Liver (tissue), 9 donors: Measurements from ENCODE around the gene RASAL1. TPM values are rescaled to one million over a fixed set of nuclear protein-coding genes. Genes with fewer than 3 reads are reported as not detected.
"Not testable (repeated sequence)": the region's sequence is repeated elsewhere in the genome, so short reads cannot be mapped to it uniquely, and the experiment has no call there.

Experiments used
- DNase-seq: peaks from one replicate; pipeline ENCODE4 v3.0.0-alpha.2; 2017; ENCODE audit warnings: low spot score
- H3K27ac ChIP-seq, 2 donors: one replicate each; pipeline ENCODE4 v1.7.0; 2013; ENCODE audit warnings: inconsistent platforms in 2 of 2, low read length in 2 of 2, control low read depth in 1 of 2, low read depth in 1 of 2, mild to moderate bottlenecking in 1 of 2
- H3K27me3 ChIP-seq, 4 donors: one replicate each; pipeline versions ENCODE4 v1.6.1 to v1.7.0; 2013; ENCODE audit warnings: low read length in 3 of 4, inconsistent platforms in 1 of 4, mild to moderate bottlenecking in 1 of 4, moderate library complexity in 1 of 4; ENCODE audit not compliant: control insufficient read depth in 4 of 4, insufficient read depth in 4 of 4
- H3K36me3 ChIP-seq, 4 donors: one replicate each; pipeline versions ENCODE4 v1.6.1 to v1.7.0; 2013; ENCODE audit warnings: low read length in 3 of 4, mild to moderate bottlenecking in 3 of 4, low read depth in 1 of 4, moderate library complexity in 1 of 4; ENCODE audit not compliant: control insufficient read depth in 4 of 4, insufficient read depth in 3 of 4
- H3K4me1 ChIP-seq, 4 donors: one replicate each; pipeline versions ENCODE4 v1.6.1 to v1.7.0; 2013; ENCODE audit warnings: low read length in 3 of 4, mild to moderate bottlenecking in 3 of 4, moderate library complexity in 1 of 4; ENCODE audit not compliant: control insufficient read depth in 4 of 4, insufficient read depth in 4 of 4
- H3K4me3 ChIP-seq, 3 donors: one replicate each; pipeline versions ENCODE4 v1.6.1 to v1.7.0; 2013; ENCODE audit warnings: low read length in 3 of 3, control low read depth in 1 of 3, low read depth in 1 of 3, mild to moderate bottlenecking in 1 of 3
- H3K9ac ChIP-seq, 2 donors: one replicate each; pipeline ENCODE4 v1.7.0; 2013; ENCODE audit warnings: low read length in 2 of 2, mild to moderate bottlenecking in 2 of 2, moderate library complexity in 2 of 2, control low read depth in 1 of 2, low read depth in 1 of 2
- H3K9me3 ChIP-seq, 4 donors: one replicate each; pipeline versions ENCODE4 v1.6.1 to v1.7.0; 2013; ENCODE audit warnings: low read length in 3 of 4; ENCODE audit not compliant: control insufficient read depth in 4 of 4
- FOXA1 ChIP-seq: IDR thresholded peaks from 2 replicates; pipeline ENCODE4 v1.6.1; 2016; ENCODE audit warnings: antibody characterized with exemption
- FOXA2 ChIP-seq: IDR thresholded peaks from 2 replicates; pipeline ENCODE4 v1.6.1; 2016; ENCODE audit warnings: antibody characterized with exemption
- GABPA ChIP-seq, 2 donors: IDR thresholded peaks in 1 of 2; conservative IDR thresholded peaks in 1 of 2; 2 replicates each; pipeline ENCODE4 v1.6.1; 2016; ENCODE audit warnings: antibody characterized with exemption in 2 of 2, mild to moderate bottlenecking in 1 of 2, moderate library complexity in 1 of 2
- HNF4A ChIP-seq, 2 donors: conservative IDR thresholded peaks; 2 replicates each; pipeline ENCODE4 v1.6.1; 2016; ENCODE audit warnings: antibody characterized with exemption in 2 of 2, mild to moderate bottlenecking in 2 of 2
- HNF4G ChIP-seq: IDR thresholded peaks from 2 replicates; pipeline ENCODE4 v1.6.1; 2016; ENCODE audit warnings: antibody characterized with exemption
- JUND ChIP-seq, 2 donors: IDR thresholded peaks; 2 replicates each; pipeline ENCODE4 v1.6.1; 2016; ENCODE audit warnings: antibody characterized with exemption in 2 of 2
- NR2F2 ChIP-seq: IDR thresholded peaks from 2 replicates; pipeline ENCODE4 v1.6.1; 2016; ENCODE audit warnings: antibody characterized with exemption
- RXRA ChIP-seq, 2 donors: IDR thresholded peaks; 2 replicates each; pipeline ENCODE4 v1.6.1; 2017 to 2018; ENCODE audit warnings: antibody characterized with exemption in 2 of 2, mild to moderate bottlenecking in 1 of 2
- SP1 ChIP-seq: IDR thresholded peaks from 2 replicates; pipeline ENCODE4 v1.6.1; 2018; ENCODE audit warnings: antibody characterized with exemption, mild to moderate bottlenecking
- TAF1 ChIP-seq: conservative IDR thresholded peaks from 2 replicates; pipeline ENCODE4 v1.6.1; 2016; ENCODE audit warnings: antibody characterized with exemption, mild to moderate bottlenecking
- YY1 ChIP-seq: IDR thresholded peaks from 2 replicates; pipeline ENCODE4 v1.6.1; 2016; ENCODE audit warnings: antibody characterized with exemption, mild to moderate bottlenecking
- WGBS: extraction: QIAGEN DNeasy Blood & Tissue Kit; methylation state at CpG from one replicate; pipeline ENCODE4 v1.1.7; 2013; 5-methylcytosine and 5-hydroxymethylcytosine counted together
- polyA plus RNA-seq, 2 donors: library from polyadenylated mRNA; stranded (reverse) in 1 of 2; unstranded in 1 of 2; fragments of 200-250 nt in 1 of 2; fragments of >200 nt in 1 of 2; fragmentation: Nextera tagmentation in 1 of 2; extraction: Ambion mirVana in 1 of 2; gene quantifications; one replicate each; pipeline versions ENCODE4 v1.2.1 to v1.2.3, GENCODE V29; 2013 to 2015
- total RNA-seq, 2 donors: library from RNA; depleted of rRNA; stranded (reverse); fragments of >200 nt; gene quantifications; one replicate each; pipeline ENCODE4 v1.2.3, GENCODE V29; 2014
- TF ChIP-seq, protein P1 (sequence below): IDR thresholded peaks from 2 replicates; pipeline ENCODE4 v1.6.1; 2016; ENCODE audit warnings: antibody characterized with exemption
- TF ChIP-seq, protein P2 (sequence below): IDR thresholded peaks from 2 replicates; pipeline ENCODE4 v1.6.1; 2016; ENCODE audit warnings: antibody characterized with exemption, mild to moderate bottlenecking
- TF ChIP-seq, protein P3 (sequence below): IDR thresholded peaks from 2 replicates; pipeline ENCODE4 v1.6.1; 2016; ENCODE audit warnings: antibody characterized with exemption
- donor health status: healthy.
- donor health status: healthy.
- donor health status: healthy.
- donor health status: healthy.
- donor health status: healthy.

The RASAL1 gene
- total and polyA plus RNA-seq, 4 donors = 0.20 to 0.33 (median 0.26) TPM

DNA sequence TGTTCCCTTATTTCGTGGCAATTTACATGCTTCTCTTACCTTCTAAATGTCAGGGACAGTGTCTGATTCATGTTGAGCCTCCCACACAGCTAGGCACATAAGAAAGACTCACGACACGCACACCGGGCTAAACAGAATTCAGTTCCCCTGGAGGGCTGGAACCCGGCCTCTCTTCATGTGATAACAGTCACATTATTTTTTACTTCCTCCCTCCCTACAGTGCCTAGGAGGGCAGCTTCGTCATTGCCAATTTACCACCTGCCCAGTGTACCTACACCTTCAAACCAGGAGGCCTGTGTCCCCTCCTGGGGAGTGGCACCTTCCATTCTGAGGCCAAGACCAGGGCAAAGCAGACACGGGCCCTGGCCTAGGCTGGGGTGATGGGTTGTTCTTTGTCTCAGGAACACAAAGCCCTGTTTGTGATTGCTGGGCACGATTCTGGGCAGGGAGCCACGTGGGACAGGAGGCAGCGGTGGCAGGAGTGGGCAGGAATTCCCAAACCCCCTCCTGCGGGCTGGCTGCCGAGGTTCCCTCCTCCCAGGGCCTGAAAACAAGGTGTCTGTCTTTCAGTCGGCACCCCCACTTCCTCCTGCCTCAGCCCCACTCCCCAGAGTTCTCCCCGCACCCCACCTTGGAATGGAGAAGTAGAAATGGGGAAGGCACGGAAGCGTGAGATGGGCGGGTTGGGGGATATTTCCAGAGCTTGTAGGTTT, 6.8 kb upstream of the RASAL1 start:
- no peaks in the 10 kb centered on the region for H3K36me3 ChIP-seq
- DNase-seq = no peak
- no peak overlapping the region for H3K4me3 ChIP-seq
- no peaks in the 10 kb centered on the region for H3K27me3 ChIP-seq
- no peaks in the 10 kb centered on the region for H3K9me3 ChIP-seq
- peak overlapping the region in 1 of 2 donors; percentile 60 for H3K27ac ChIP-seq
- no peaks in the 10 kb centered on the region for H3K4me1 ChIP-seq
- TF ChIP-seq HNF4G (no peak), RXRA (IDR thresholded peaks at IDR 0.05) (no peak), TAF1 (no peak), FOXA1 (no peak), YY1 (no peak), FOXA2 (no peak), SP1 (no peak), HNF4A (conservative IDR thresholded peaks at IDR 0.05) (no peak)
- TF ChIP-seq, protein P1, sequence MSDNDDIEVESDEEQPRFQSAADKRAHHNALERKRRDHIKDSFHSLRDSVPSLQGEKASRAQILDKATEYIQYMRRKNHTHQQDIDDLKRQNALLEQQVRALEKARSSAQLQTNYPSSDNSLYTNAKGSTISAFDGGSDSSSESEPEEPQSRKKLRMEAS = no peak
- TF ChIP-seq, protein P2, sequence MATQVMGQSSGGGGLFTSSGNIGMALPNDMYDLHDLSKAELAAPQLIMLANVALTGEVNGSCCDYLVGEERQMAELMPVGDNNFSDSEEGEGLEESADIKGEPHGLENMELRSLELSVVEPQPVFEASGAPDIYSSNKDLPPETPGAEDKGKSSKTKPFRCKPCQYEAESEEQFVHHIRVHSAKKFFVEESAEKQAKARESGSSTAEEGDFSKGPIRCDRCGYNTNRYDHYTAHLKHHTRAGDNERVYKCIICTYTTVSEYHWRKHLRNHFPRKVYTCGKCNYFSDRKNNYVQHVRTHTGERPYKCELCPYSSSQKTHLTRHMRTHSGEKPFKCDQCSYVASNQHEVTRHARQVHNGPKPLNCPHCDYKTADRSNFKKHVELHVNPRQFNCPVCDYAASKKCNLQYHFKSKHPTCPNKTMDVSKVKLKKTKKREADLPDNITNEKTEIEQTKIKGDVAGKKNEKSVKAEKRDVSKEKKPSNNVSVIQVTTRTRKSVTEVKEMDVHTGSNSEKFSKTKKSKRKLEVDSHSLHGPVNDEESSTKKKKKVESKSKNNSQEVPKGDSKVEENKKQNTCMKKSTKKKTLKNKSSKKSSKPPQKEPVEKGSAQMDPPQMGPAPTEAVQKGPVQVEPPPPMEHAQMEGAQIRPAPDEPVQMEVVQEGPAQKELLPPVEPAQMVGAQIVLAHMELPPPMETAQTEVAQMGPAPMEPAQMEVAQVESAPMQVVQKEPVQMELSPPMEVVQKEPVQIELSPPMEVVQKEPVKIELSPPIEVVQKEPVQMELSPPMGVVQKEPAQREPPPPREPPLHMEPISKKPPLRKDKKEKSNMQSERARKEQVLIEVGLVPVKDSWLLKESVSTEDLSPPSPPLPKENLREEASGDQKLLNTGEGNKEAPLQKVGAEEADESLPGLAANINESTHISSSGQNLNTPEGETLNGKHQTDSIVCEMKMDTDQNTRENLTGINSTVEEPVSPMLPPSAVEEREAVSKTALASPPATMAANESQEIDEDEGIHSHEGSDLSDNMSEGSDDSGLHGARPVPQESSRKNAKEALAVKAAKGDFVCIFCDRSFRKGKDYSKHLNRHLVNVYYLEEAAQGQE = no peak
- no peak overlapping the region for H3K9ac ChIP-seq
- WGBS = 66% methylated on average over 17 of the region's 17 CpGs

GRCh38 chr12:113141716-113142115, 6.2 kb upstream of the RASAL1 start:
- H3K4me1 ChIP-seq, H3K27me3 ChIP-seq, H3K9me3 ChIP-seq, H3K36me3 ChIP-seq, H3K9ac ChIP-seq, H3K27ac ChIP-seq, DNase-seq, H3K4me3 ChIP-seq: not testable (repeated sequence)
- WGBS = 73% methylated on average over 3 of the region's 3 CpGs

DNA sequence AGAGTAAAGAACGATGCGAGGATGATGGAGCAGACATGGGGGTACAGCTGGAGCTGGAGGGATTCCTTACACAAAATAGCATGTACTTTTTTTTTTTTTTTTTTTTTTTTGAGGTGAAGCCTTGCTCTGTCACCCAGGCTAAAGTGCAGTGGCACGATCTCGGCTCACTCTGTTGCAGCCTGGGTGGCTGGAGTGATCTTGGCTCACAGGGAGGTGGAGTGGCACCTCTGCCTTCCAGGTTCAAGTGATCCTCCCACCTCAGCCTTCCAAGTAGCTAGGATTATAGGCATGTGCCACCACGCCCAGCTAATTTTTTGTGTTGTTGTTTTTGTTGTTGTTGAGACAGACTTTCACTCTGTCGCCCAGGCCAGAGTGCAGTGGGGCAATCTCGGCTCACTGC, 5.1 kb upstream of the RASAL1 start:
- Histone ChIP-seq H3K9ac (no peak overlapping the region), H3K4me3 (no peak overlapping the region), H3K27me3 (peaks cover 0 to 3% (median 0%) of the 10 kb centered on the region in 4 donors), H3K27ac (no peak overlapping the region), H3K4me1 (peaks cover 0 to 4% (median 0%) of the 10 kb centered on the region in 4 donors), H3K9me3 (no peaks in the 10 kb centered on the region), H3K36me3 (no peaks in the 10 kb centered on the region)
- WGBS = 77% methylated on average over 7 of the region's 7 CpGs
- DNase-seq = no peak
- TF ChIP-seq RXRA (IDR thresholded peaks at IDR 0.05) (no peak), FOXA2 (no peak), GABPA (IDR thresholded peaks at IDR 0.05 in 1 of 2, conservative IDR thresholded peaks at IDR 0.05 in 1 of 2) (no peak), NR2F2 (no peak), JUND (IDR thresholded peaks at IDR 0.05) (no peak)
- TF ChIP-seq, protein P3, sequence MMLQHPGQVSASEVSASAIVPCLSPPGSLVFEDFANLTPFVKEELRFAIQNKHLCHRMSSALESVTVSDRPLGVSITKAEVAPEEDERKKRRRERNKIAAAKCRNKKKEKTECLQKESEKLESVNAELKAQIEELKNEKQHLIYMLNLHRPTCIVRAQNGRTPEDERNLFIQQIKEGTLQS = no peak
- TF ChIP-seq, protein P1 = no peak
